Neuron (in vitro differentiated cells): ENCODE measurements around the gene PAPOLA.
"Not testable (repeated sequence)": the region's sequence is repeated elsewhere in the genome, so short reads cannot be mapped to it uniquely, and the experiment has no call there.

ENCODE experiments used
- H2AFZ ChIP-seq: one replicate; pipeline ENCODE4 v1.6.1; 2013; ENCODE audit warnings: low read depth, mild to moderate bottlenecking, inconsistent platforms, low read length, moderate library complexity
- H3K27me3 ChIP-seq: one replicate; pipeline ENCODE4 v1.6.1; 2013; ENCODE audit warnings: low read length; ENCODE audit not compliant: insufficient read depth
- H3K36me3 ChIP-seq: one replicate; pipeline ENCODE4 v1.6.1; 2013; ENCODE audit warnings: low read length; ENCODE audit not compliant: insufficient read depth
- H3K4me1 ChIP-seq: one replicate; pipeline ENCODE4 v1.6.1; 2013; ENCODE audit warnings: low read length; ENCODE audit not compliant: insufficient read depth
- H3K4me3 ChIP-seq: 2 replicates; pipeline ENCODE4 v1.5.1; 2013; ENCODE audit warnings: mild to moderate bottlenecking, low read length, moderate library complexity
- H3K9me3 ChIP-seq: one replicate; pipeline ENCODE4 v1.6.1; 2013; ENCODE audit warnings: low read length

The PAPOLA gene

GRCh38 chr14:96501740-96502620 lies at the start of gene PAPOLA:
TSS of gene PAPOLA (plus strand) at chr14:96502382. CDS start at chr14:96502593, 211 bp downstream.
- H2AFZ ChIP-seq, result peak within 1 kb of the TSS; percentile 80
- H3K9me3 ChIP-seq, result peaks cover 3% of the 10 kb centered on the region
- peaks cover 8% of the 10 kb centered on the region for H3K36me3 ChIP-seq
- peaks cover 25% of the 10 kb centered on the region for H3K4me1 ChIP-seq
- no peaks in the 10 kb centered on the region for H3K27me3 ChIP-seq
- H3K4me3 ChIP-seq, result peak within 1 kb of the TSS; percentile 88

- no peaks in the 10 kb centered on the region for H3K4me1 ChIP-seq
- no peak overlapping the region for H3K4me3 ChIP-seq
- no peaks in the 10 kb centered on the region for H3K36me3 ChIP-seq
- no peaks in the 10 kb centered on the region for H3K27me3 ChIP-seq
- H3K9me3 ChIP-seq, result no peaks in the 10 kb centered on the region
- no peak overlapping the region for H2AFZ ChIP-seq
Measured at GRCh38 chr14:96452684-96453083, 49.5 kb upstream of the PAPOLA start.

DNA sequence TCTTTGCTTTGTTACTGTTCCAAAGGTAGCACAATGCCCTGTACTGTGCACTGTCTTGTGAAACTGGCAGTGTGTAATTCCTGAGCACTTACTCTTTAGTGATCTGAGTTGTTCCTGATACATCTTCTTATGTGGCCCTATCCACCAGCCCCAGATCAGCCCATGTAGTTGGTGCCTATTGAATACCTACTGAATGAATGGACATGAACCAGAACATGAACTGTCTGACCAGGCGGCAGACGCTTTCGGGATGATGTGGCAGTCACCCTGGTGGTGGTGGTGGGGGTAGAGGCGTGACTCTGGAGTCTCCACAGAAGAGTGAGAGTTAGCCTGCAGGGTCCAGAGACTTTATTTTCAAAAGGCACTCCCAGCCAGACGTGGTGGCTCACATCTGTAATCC lies 46.6 kb upstream of the PAPOLA start:
- Histone ChIP-seq H3K9me3 (no peaks in the 10 kb centered on the region), H3K36me3 (no peaks in the 10 kb centered on the region), H3K4me1 (no peaks in the 10 kb centered on the region), H3K4me3 (no peak overlapping the region), H2AFZ (no peak overlapping the region), H3K27me3 (no peaks in the 10 kb centered on the region)

GRCh38 chr14:96459851-96460250 lies 42.3 kb upstream of the PAPOLA start:
- Histone ChIP-seq H3K9me3 (no peaks in the 10 kb centered on the region), H3K4me3 (no peak overlapping the region), H3K4me1 (no peaks in the 10 kb centered on the region), H3K36me3 (no peaks in the 10 kb centered on the region), H2AFZ (no peak overlapping the region), H3K27me3 (no peaks in the 10 kb centered on the region)

- no peaks in the 10 kb centered on the region for H3K36me3 ChIP-seq
- no peaks in the 10 kb centered on the region for H3K4me1 ChIP-seq
- H3K27me3 ChIP-seq, result no peaks in the 10 kb centered on the region
- no peak overlapping the region for H3K4me3 ChIP-seq
- H2AFZ ChIP-seq, result no peak overlapping the region
- H3K9me3 ChIP-seq, result no peaks in the 10 kb centered on the region
Measured at GRCh38 chr14:96461950-96462798, 40.0 kb upstream of the PAPOLA start.

- H3K4me1 ChIP-seq, result peaks cover 5% of the 10 kb centered on the region
- no peak overlapping the region for H2AFZ ChIP-seq
- H3K9me3 ChIP-seq, result no peaks in the 10 kb centered on the region
- H3K4me3 ChIP-seq, result no peak overlapping the region
- H3K36me3 ChIP-seq, result no peaks in the 10 kb centered on the region
- H3K27me3 ChIP-seq, result no peaks in the 10 kb centered on the region
Measured at GRCh38 chr14:96464136-96464535, 38.0 kb upstream of the PAPOLA start.

DNA sequence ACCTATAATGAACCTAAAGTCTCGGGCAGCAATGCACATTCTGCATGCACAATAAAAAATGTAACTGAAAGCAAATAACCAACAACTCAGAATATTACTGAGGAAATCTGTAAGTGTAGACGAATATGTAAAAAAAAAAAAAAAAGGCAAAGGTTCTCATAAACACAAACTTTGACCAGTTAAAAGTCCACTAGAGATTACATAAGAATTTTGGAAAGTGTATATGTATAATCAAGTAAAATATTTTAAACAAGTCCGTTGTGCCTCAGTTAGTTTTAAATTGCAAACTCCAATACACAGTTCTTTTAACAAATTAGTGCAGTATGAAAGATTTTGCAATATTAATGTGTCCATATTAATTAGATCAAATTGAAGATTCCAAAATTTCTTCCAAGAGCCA lies 35.3 kb upstream of the PAPOLA start:
- no peak overlapping the region for H3K4me3 ChIP-seq
- H3K4me1 ChIP-seq, result peaks cover 7% of the 10 kb centered on the region
- H3K36me3 ChIP-seq, result no peaks in the 10 kb centered on the region
- no peaks in the 10 kb centered on the region for H3K9me3 ChIP-seq
- no peaks in the 10 kb centered on the region for H3K27me3 ChIP-seq
- H2AFZ ChIP-seq, result no peak overlapping the region

GRCh38 chr14:96470331-96470730 lies 31.9 kb upstream of the PAPOLA start:
- Histone ChIP-seq H3K27me3 (no peaks in the 10 kb centered on the region), H3K9me3 (no peaks in the 10 kb centered on the region), H2AFZ (peak overlapping the region; percentile 61), H3K4me3 (no peak overlapping the region), H3K4me1 (peaks cover 7% of the 10 kb centered on the region), H3K36me3 (no peaks in the 10 kb centered on the region)

DNA sequence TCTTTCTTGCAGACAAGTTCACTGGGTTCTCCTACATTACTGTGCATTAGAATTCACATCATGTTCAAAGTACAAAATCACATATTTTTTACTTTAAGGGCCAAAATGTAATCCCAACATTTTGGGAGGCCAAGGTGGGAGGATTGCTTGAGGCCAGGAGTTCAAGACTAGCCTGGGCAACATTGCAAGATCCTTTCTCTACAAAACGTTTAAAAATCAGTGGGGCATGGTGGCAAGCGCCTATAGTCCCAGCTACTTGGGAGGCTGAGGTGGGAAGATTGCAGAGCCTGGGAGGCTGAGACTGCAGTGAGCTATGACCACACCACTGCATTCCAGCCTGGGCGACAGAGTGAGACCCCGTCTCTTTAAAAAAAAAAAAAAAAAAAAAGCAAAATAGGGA lies 31.2 kb upstream of the PAPOLA start:
- H3K4me1 ChIP-seq, H2AFZ ChIP-seq, H3K4me3 ChIP-seq, H3K9me3 ChIP-seq, H3K36me3 ChIP-seq, H3K27me3 ChIP-seq: not testable (repeated sequence)

- Histone ChIP-seq H3K36me3 (no peaks in the 10 kb centered on the region), H3K9me3 (no peaks in the 10 kb centered on the region), H3K4me3 (no peak overlapping the region), H2AFZ (no peak overlapping the region), H3K27me3 (no peaks in the 10 kb centered on the region), H3K4me1 (no peaks in the 10 kb centered on the region)
Measured at GRCh38 chr14:96478119-96478518, 24.1 kb upstream of the PAPOLA start.

- H3K27me3 ChIP-seq, result no peaks in the 10 kb centered on the region
- no peaks in the 10 kb centered on the region for H3K9me3 ChIP-seq
- no peaks in the 10 kb centered on the region for H3K36me3 ChIP-seq
- no peak overlapping the region for H2AFZ ChIP-seq
- H3K4me3 ChIP-seq, result no peak overlapping the region
- H3K4me1 ChIP-seq, result no peaks in the 10 kb centered on the region
Measured at GRCh38 chr14:96479435-96480146, 22.6 kb upstream of the PAPOLA start.

- Histone ChIP-seq H3K4me3 (no peak overlapping the region), H3K36me3 (no peaks in the 10 kb centered on the region), H3K9me3 (no peaks in the 10 kb centered on the region), H3K4me1 (no peaks in the 10 kb centered on the region), H2AFZ (no peak overlapping the region), H3K27me3 (no peaks in the 10 kb centered on the region)
Measured at GRCh38 chr14:96481731-96482314, 20.4 kb upstream of the PAPOLA start.
